Neural cell (in vitro differentiated cells): ENCODE results near the gene PHACTR4. TPM values are rescaled to one million over a fixed set of nuclear protein-coding genes. Genes with fewer than 3 reads are reported as not detected.

Source experiments
- H2AFZ ChIP-seq: fragments of 200-600, 300-800 bp; sonication (generic), shearing (Covaris generic); 2 replicates; pipeline ENCODE4 v1.6.0; 2014; ENCODE audit warnings: low read depth, mild to moderate bottlenecking, antibody characterized with exemption, low read length, moderate library complexity
- H3F3A ChIP-seq: fragments of 200-600 bp; shearing (Covaris generic); 2 replicates; pipeline ENCODE4 v1.6.1; 2016; ENCODE audit warnings: mild to moderate bottlenecking, moderate library complexity, mixed read lengths, antibody characterized with exemption, low read length; ENCODE audit not compliant: insufficient read depth, poor library complexity, severe bottlenecking
- H3K27ac ChIP-seq: fragments of 200-600, 300-800 bp; sonication (generic), shearing (Covaris generic); 2 replicates; pipeline ENCODE4 v1.5.1; 2014; ENCODE audit warnings: mild to moderate bottlenecking, low read length, moderate library complexity
- H3K27me3 ChIP-seq: fragments of 300-800, 200-600 bp; sonication (generic), shearing (Covaris generic); 2 replicates; pipeline ENCODE4 v1.6.0; 2014; ENCODE audit warnings: mild to moderate bottlenecking, low read depth, low read length, moderate library complexity; ENCODE audit not compliant: insufficient read depth
- H3K36me3 ChIP-seq: fragments of 300-800, 200-600 bp; sonication (generic), shearing (Covaris generic); 2 replicates; pipeline ENCODE4 v1.5.1; 2014; ENCODE audit warnings: mild to moderate bottlenecking, antibody characterized with exemption, low read length, moderate library complexity; ENCODE audit not compliant: insufficient read depth
- H3K4me2 ChIP-seq: fragments of 300-800, 200-600 bp; sonication (generic), shearing (Covaris generic); 2 replicates; pipeline ENCODE4 v1.6.0; 2014; ENCODE audit warnings: mild to moderate bottlenecking, low read length
- H3K4me3 ChIP-seq: fragments of 300-800, 200-600 bp; sonication (generic), shearing (Covaris generic); 2 replicates; pipeline ENCODE4 v1.5.1; 2014; ENCODE audit warnings: mild to moderate bottlenecking, low read length, moderate library complexity
- H3K79me2 ChIP-seq: fragments of 200-600 bp; shearing (Covaris generic); replicated peaks from 2 replicates; pipeline ENCODE4 v1.6.0; 2014; ENCODE audit warnings: mild to moderate bottlenecking, low read length, moderate library complexity; ENCODE audit not compliant: insufficient read depth
- H3K9ac ChIP-seq: fragments of 300-800, 200-600 bp; sonication (generic), shearing (Covaris generic); 2 replicates; pipeline ENCODE4 v1.6.1; 2016; ENCODE audit warnings: mild to moderate bottlenecking, low read length, mixed read lengths
- H3K9me2 ChIP-seq: fragments of 200-600 bp; shearing (Covaris generic); 2 replicates; pipeline ENCODE4 v1.6.1; 2016; ENCODE audit warnings: mild to moderate bottlenecking, low read length, mixed read lengths; ENCODE audit not compliant: insufficient read depth
- H3K9me3 ChIP-seq: fragments of 200-600, 300-800 bp; sonication (generic), shearing (Covaris generic); 2 replicates; pipeline ENCODE4 v1.6.1; 2016; ENCODE audit warnings: mild to moderate bottlenecking, mixed run types, low read length, moderate library complexity, mixed read lengths
- H4K20me1 ChIP-seq: fragments of 200-600 bp; shearing (Covaris generic); 2 replicates; pipeline ENCODE4 v1.6.1; 2016; ENCODE audit warnings: mild to moderate bottlenecking, mixed run types; ENCODE audit not compliant: insufficient read depth
- CTCF ChIP-seq: fragments of 450-650 bp; IDR thresholded peaks from 2 replicates; pipeline ENCODE4 v1.5.1; 2014; ENCODE audit warnings: antibody characterized with exemption, mild to moderate bottlenecking, moderate library complexity; ENCODE audit not compliant: poor library complexity, severe bottlenecking
- EP300 ChIP-seq: fragments of 450-650 bp; conservative IDR thresholded peaks from 2 replicates; pipeline ENCODE4 v1.6.1; 2014; ENCODE audit warnings: antibody characterized with exemption, mild to moderate bottlenecking, moderate library complexity; ENCODE audit not compliant: poor library complexity, severe bottlenecking
- EZH2 ChIP-seq: fragments of 200-600, 300-800 bp; shearing (Covaris generic), sonication (generic); IDR thresholded peaks from 2 replicates; pipeline ENCODE4 v1.6.1; 2014; ENCODE audit warnings: antibody characterized with exemption, low read length, borderline replicate concordance, mild to moderate bottlenecking; ENCODE audit not compliant: insufficient read depth, poor library complexity, severe bottlenecking
- MXI1 ChIP-seq: fragments of 450-650 bp; conservative IDR thresholded peaks from 2 replicates; pipeline ENCODE4 v1.6.1; 2014; ENCODE audit warnings: antibody characterized with exemption, mild to moderate bottlenecking; ENCODE audit not compliant: poor library complexity, severe bottlenecking
- POLR2AphosphoS5 ChIP-seq: IDR thresholded peaks from 2 replicates; pipeline ENCODE4 v1.6.1; 2012
- RAD21 ChIP-seq: fragments of 450-650 bp; conservative IDR thresholded peaks from 2 replicates; pipeline ENCODE4 v1.6.1; 2014; ENCODE audit warnings: antibody characterized with exemption, mild to moderate bottlenecking, moderate library complexity
- SMC3 ChIP-seq: fragments of 450-650 bp; conservative IDR thresholded peaks from 2 replicates; pipeline ENCODE4 v1.6.1; 2014; ENCODE audit warnings: antibody characterized with exemption, mild to moderate bottlenecking, moderate library complexity; ENCODE audit not compliant: poor library complexity
- TAF1 ChIP-seq: IDR thresholded peaks from 2 replicates; pipeline ENCODE4 v1.6.1; 2012; ENCODE audit warnings: low read depth
- polyA plus RNA-seq: library from polyadenylated mRNA; depleted of rRNA; stranded (reverse); fragments of >200 nt; gene quantifications from 2 replicates; pipeline ENCODE4 v1.2.3, GENCODE V29; 2014
- TF ChIP-seq, protein P1 (sequence below): IDR thresholded peaks from 2 replicates; pipeline ENCODE4 v1.6.1; 2012; ENCODE audit warnings: borderline replicate concordance

Gene PHACTR4
- polyA plus RNA-seq, 1 donor from 2014 or later, result 7.9 TPM

DNA sequence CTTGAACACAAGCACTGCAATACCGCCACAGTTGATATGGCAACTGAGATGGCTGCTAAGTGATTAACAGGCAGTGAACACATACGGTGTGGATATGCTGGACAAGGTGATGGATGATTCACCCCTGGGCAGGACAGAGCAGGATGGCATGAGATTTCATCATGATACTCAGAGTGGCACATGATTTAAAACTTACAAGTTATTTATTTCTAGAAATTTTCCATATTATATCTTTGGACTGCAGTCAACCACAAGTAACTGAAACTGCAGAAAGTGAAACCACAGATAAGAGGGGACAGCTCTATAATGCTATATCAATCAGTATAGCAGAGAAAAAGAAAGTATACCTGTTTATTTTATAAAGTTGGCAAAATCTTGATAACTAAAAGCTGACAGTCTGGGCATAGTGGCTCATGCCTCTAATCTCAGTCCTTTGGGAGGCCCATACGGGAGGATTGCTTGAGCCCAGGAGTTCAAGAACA is 47.9 kb downstream of the PHACTR4 start:
- no peaks in the 10 kb centered on the region for H3F3A ChIP-seq
- H4K20me1 ChIP-seq, result no peaks in the 10 kb centered on the region
- H3K4me2 ChIP-seq, result no peak overlapping the region
- no peak overlapping the region for H2AFZ ChIP-seq
- no peaks in the 10 kb centered on the region for H3K9me3 ChIP-seq
- no peaks in the 10 kb centered on the region for H3K27me3 ChIP-seq
- no peaks in the 10 kb centered on the region for H3K36me3 ChIP-seq
- H3K79me2 ChIP-seq, result peaks cover 11% of the 10 kb centered on the region
- no peak overlapping the region for H3K9ac ChIP-seq
- no peak overlapping the region for H3K4me3 ChIP-seq
- TF ChIP-seq EP300, result no peak
- TF ChIP-seq, protein P1, sequence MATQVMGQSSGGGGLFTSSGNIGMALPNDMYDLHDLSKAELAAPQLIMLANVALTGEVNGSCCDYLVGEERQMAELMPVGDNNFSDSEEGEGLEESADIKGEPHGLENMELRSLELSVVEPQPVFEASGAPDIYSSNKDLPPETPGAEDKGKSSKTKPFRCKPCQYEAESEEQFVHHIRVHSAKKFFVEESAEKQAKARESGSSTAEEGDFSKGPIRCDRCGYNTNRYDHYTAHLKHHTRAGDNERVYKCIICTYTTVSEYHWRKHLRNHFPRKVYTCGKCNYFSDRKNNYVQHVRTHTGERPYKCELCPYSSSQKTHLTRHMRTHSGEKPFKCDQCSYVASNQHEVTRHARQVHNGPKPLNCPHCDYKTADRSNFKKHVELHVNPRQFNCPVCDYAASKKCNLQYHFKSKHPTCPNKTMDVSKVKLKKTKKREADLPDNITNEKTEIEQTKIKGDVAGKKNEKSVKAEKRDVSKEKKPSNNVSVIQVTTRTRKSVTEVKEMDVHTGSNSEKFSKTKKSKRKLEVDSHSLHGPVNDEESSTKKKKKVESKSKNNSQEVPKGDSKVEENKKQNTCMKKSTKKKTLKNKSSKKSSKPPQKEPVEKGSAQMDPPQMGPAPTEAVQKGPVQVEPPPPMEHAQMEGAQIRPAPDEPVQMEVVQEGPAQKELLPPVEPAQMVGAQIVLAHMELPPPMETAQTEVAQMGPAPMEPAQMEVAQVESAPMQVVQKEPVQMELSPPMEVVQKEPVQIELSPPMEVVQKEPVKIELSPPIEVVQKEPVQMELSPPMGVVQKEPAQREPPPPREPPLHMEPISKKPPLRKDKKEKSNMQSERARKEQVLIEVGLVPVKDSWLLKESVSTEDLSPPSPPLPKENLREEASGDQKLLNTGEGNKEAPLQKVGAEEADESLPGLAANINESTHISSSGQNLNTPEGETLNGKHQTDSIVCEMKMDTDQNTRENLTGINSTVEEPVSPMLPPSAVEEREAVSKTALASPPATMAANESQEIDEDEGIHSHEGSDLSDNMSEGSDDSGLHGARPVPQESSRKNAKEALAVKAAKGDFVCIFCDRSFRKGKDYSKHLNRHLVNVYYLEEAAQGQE, result no peak
- TF ChIP-seq MXI1, result no peak
- no peak for TF ChIP-seq RAD21
- no peak for TF ChIP-seq POLR2AphosphoS5
- no peak overlapping the region for H3K27ac ChIP-seq
- no peaks in the 10 kb centered on the region for H3K9me2 ChIP-seq

DNA sequence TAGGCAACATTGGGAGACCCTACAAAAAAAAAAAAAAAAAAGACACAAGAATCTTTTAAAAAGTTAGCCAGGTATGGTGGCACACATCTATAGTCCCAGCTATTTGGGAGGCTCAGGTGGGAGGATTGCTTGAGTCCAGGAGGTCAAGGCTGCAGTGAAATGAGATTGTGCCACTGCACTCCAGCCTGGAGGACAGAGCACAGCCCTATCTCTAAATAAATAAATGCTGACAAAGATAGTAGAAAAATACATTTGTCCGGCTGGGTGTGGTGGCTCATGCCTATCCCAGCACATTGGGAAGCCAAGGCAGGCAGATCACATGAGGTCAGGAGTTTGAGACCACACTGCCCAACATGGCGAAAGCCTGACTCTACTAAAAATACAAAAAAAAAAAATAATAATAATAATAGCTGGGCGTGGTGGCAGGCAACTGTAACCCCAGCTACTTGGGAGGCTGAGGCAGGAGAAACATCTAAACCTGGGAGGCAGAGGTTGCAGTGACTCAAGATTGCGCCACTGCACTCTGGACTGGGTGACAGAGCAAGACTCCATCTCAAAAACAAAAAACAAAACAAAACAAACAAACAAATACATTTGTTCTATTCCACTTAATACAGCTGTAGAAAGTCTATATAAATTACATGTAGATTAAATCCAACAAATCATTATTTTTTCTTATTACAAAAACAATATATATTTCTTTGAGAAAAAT is 48.5 kb downstream of the PHACTR4 start:
- no peaks in the 10 kb centered on the region for H3K27me3 ChIP-seq
- TF ChIP-seq MXI1 (no peak), RAD21 (no peak), TAF1 (no peak), CTCF (no peak), SMC3 (no peak), POLR2AphosphoS5 (no peak), EZH2 (no peak)
- TF ChIP-seq, protein P1, result no peak
- no peak overlapping the region for H2AFZ ChIP-seq
- no peak overlapping the region for H3K27ac ChIP-seq
- H3K4me2 ChIP-seq, result no peak overlapping the region
- H3K9me2 ChIP-seq, result no peaks in the 10 kb centered on the region
- peaks cover 9% of the 10 kb centered on the region for H3K79me2 ChIP-seq
- no peaks in the 10 kb centered on the region for H3F3A ChIP-seq
- no peaks in the 10 kb centered on the region for H3K9me3 ChIP-seq
- H4K20me1 ChIP-seq, result no peaks in the 10 kb centered on the region
- H3K36me3 ChIP-seq, result no peaks in the 10 kb centered on the region
- H3K4me3 ChIP-seq, result no peak overlapping the region
- no peak overlapping the region for H3K9ac ChIP-seq
